D721Med (cell line): Measurements from ENCODE around the gene KCNH1.
"Not testable (repeated sequence)": the region's sequence is repeated elsewhere in the genome, so short reads cannot be mapped to it uniquely, and the experiment has no call there.

Experiments used
- DNase-seq: peaks from one replicate; pipeline ENCODE4 v3.0.0; 2011; ENCODE audit warnings: low spot score; ENCODE audit not compliant: insufficient read length
- FAIRE-seq: peaks from 2 replicates; lab custom pipeline; 2011; peaks lifted over from hg19 to GRCh38; lab: Jason Lieb, UNC
- TF ChIP-seq, protein P1 (sequence below): IDR thresholded peaks from 2 replicates; pipeline ENCODE4 v1.5.1; 2012; ENCODE audit warnings: mild to moderate bottlenecking, control low read depth; ENCODE audit not compliant: insufficient read depth; ENCODE audit errors: missing control alignments

The KCNH1 gene

DNA sequence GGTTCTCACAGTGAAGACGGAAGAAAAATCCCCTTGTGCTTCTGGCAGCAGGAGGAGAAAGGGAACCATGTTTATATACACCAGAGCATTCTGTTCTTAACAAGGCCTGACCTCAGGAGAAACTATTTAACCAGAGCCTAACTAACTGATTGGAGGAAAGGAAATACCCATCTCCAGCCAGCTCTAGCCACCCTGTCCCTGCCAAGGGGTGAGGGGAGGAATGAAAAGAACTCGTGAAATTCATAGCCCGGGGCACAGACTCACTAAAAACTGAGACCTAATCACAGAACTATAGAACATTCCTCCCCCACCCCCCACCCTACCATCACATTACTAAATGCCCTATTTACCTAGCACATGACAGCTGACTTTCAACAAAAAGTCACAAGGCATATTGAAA, 65.0 kb downstream of the KCNH1 start:
- FAIRE-seq, result no peak
- TF ChIP-seq, protein P1, sequence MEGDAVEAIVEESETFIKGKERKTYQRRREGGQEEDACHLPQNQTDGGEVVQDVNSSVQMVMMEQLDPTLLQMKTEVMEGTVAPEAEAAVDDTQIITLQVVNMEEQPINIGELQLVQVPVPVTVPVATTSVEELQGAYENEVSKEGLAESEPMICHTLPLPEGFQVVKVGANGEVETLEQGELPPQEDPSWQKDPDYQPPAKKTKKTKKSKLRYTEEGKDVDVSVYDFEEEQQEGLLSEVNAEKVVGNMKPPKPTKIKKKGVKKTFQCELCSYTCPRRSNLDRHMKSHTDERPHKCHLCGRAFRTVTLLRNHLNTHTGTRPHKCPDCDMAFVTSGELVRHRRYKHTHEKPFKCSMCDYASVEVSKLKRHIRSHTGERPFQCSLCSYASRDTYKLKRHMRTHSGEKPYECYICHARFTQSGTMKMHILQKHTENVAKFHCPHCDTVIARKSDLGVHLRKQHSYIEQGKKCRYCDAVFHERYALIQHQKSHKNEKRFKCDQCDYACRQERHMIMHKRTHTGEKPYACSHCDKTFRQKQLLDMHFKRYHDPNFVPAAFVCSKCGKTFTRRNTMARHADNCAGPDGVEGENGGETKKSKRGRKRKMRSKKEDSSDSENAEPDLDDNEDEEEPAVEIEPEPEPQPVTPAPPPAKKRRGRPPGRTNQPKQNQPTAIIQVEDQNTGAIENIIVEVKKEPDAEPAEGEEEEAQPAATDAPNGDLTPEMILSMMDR, result no peak
- DNase-seq, result no peak

DNA sequence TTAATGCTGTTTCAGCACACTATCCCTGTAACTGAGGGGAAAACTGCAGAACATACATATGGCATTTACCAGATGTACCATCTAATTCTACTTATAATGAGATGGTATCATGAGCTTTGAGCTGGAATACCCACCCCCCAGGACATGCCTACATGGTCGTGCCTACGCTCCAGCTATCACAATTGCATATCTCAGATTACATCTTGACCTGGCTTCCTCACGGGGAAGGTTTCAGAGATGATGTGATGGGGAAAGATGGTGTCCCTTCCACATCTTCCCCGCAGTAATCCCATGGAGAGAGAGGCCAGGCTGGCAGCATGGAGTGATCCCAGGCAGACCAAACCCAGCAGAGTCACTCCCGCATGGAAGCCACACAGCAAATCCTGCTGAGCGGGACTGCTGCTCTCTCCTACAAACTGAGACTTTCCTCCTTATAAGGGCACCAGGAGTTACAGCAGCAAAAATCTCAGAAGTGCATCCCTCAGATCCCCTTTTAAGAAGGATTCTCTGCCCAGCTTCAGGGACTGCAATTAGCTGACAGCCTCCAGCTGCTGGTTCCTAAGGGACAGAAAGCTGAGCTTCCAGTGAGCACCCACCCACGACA, 67.1 kb downstream of the KCNH1 start:
- TF ChIP-seq, protein P1, result no peak
- FAIRE-seq (no peak), DNase-seq (no peak)

DNA sequence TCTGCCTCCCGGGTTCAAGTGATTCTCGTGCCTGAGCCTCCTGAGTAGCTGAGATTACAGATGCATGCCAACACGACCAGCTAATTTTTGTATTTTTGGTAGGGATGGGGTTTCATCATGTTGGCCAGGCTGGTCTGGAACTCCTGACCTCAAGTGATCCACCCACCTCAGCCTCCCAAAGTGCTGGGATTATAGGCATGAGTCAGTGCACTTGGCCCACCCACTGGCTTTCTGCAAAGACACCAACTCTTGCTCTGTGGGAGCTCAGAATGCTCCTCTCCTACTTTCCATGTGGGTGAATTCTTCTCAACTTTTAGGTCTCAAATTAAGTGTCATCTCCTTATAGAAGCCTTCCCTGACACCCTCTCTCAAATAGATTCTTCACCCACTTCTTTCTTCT, 92.1 kb downstream of the KCNH1 start:
- not testable (repeated sequence) for DNase-seq, FAIRE-seq

DNA sequence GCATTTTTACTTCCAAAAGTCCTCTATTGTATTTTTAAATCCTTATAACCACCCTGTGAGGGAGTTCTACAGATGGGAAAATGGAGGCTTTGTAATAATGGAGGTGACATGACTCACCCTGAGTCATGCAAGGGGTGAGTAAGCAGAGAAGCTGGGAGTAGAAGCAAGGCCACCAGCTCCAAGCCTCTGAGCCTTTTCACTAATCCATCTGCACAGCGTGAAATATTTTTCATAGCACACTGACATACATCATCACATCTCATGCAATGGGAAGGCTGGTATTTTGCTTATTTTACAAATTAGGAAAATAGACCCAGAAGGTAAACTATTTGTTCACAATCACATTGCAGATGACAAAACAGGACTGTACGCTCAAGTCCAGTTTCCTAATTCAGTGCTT, 96.9 kb downstream of the KCNH1 start:
- DNase-seq, result no peak
- no peak for FAIRE-seq
- TF ChIP-seq, protein P1, result no peak

DNA sequence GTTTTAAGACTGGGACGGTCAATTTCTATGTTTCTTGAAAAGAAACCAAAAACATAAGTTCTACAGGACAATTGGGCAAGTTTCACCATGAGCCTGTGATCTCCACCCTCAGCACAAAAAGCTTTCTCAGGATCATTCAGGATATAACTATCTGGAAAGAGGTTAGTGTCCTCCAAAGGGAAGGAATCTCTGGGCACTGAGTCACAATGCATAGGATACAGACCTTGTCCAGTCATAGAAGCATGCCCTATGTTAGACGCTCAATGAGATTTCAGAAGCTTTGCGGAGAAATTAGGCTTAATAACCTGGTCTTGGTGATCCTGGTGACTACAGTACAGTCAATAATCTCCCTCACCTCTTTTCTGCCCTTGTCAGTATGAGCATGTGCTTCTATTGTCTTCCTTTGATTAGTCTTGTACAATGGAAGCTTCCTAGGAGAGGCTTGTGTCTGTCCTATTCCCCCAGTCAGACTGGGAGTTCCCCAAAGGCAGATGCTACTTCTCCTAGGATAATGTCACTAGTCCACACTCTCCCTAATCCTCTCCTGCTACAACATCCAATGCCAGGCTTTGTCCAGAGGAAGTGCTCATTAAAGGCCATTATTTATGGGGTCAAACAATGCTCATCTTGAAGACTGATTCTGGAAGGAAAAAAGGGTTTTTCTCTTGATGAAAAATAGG, 97.4 kb downstream of the KCNH1 start:
- DNase-seq, result no peak
- TF ChIP-seq, protein P1, result no peak
- no peak for FAIRE-seq

DNA sequence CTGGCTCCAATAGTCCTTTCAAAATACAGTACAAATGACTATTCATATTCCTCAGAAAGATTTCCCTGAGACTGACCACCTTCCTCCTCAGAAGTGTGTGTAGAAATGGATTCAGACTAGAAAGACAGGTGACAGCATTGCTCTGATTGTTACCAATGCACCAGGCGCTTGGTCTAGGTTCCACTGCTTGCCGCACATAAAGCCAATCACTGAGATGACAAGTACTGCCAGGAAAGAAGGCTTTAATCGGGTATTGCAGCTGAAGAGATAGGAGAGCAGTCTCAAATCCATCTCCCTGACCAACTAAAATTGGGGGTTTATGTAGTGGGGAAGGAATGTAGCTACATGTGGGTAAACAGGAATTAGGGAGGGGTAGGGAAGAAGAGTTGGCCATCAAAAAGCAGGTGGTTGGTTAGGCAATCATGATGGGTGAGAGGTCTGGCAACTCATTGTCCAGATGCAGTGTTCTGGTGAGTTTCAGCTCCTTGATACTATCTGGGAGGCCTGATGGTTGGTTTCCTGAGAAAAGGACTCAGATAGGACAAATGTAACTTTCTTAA, 98.0 kb downstream of the KCNH1 start:
- no peak for DNase-seq
- TF ChIP-seq, protein P1, result no peak
- peak; percentile 29 for FAIRE-seq

DNA sequence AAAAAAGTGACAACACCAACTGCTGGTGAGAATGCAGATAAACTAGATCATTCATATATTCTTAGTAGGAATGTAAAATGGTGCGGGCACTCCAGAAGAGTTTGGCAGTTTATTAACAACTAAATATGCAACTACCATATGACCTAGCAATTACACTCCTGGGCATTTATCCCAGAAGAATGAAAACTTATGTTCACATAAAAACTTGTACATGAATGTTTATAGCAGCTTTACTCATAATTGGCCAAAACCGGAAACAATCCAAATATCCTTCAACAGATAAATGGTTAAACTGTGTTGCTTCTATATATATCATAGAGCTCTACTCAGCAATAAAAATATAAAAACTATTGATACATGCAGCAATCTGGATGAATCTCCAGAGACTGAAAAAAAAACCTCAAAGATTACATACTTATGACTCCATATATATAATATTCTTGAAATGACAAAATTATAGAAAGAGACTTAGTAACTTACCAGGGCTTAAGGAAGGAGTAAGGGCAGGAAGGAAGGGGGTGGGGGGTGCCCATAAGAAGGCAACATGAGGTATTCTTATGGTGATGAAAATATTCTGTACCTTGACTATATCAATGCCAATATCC, 99.9 kb downstream of the KCNH1 start:
- DNase-seq, result no peak
- TF ChIP-seq, protein P1, result no peak
- FAIRE-seq, result no peak
